Neural cell (in vitro differentiated cells): Measurements from ENCODE around the gene FAM227A. TPM values are rescaled to one million over a fixed set of nuclear protein-coding genes. Genes with fewer than 3 reads are reported as not detected.

Experiments
- polyA plus RNA-seq: library from polyadenylated mRNA; depleted of rRNA; stranded (reverse); fragments of >200 nt; gene quantifications from 2 replicates; pipeline ENCODE4 v1.2.3, GENCODE V29; 2014

FAM227A gene
- polyA plus RNA-seq, 1 donor from 2014 or later: 14.0 TPM

Other genes starting within 250 kb of the FAM227A start
- gene KCNJ4, start 201.2 kb downstream of the FAM227A start, polyA plus RNA-seq: 1.4 and 1.7 TPM in 2 replicates
- gene KDELR3, start 188.3 kb downstream of the FAM227A start, polyA plus RNA-seq: not detected in 2 replicates
- gene DDX17, start 150.1 kb downstream of the FAM227A start, polyA plus RNA-seq: 996 and 1,226 TPM in 2 replicates
- gene DMC1, start 86.2 kb downstream of the FAM227A start, polyA plus RNA-seq: 0.14 TPM in 1 of 2 replicates, not detected in the other
- gene CBY1, start 246 bp upstream of the FAM227A start, polyA plus RNA-seq: 38.3 and 51.4 TPM in 2 replicates
- gene TOMM22, start 25.6 kb upstream of the FAM227A start, polyA plus RNA-seq: 79.1 and 112 TPM in 2 replicates
- 63.5 and 71.3 TPM in 2 replicates for gene JOSD1, start 44.6 kb upstream of the FAM227A start, polyA plus RNA-seq
- 31.9 TPM in 2 replicates for gene GTPBP1, start 49.6 kb upstream of the FAM227A start, polyA plus RNA-seq
- gene SUN2, start 99.6 kb upstream of the FAM227A start, polyA plus RNA-seq: 156 and 172 TPM in 2 replicates
- 94.4 and 95.0 TPM in 2 replicates for gene DNAL4, start 137.8 kb upstream of the FAM227A start, polyA plus RNA-seq
- gene NPTXR, start 187.6 kb upstream of the FAM227A start, polyA plus RNA-seq: 17.0 and 19.3 TPM in 2 replicates
- gene CBX6, start 215.8 kb upstream of the FAM227A start, polyA plus RNA-seq: 13.0 and 16.3 TPM in 2 replicates